SK-N-SH treated with all-trans-retinoic acid at 6 μM for 48 hours (cell line): Measurements from ENCODE around the gene NOL3.

Experiments
- ARNTL ChIP-seq: fragments of 450-650 bp; formaldehyde crosslinking; IDR thresholded peaks from 2 replicates; pipeline ENCODE4 v1.5.0; 2020; ENCODE audit warnings: low read depth, mild to moderate bottlenecking, moderate library complexity, borderline replicate concordance
- ESRRG ChIP-seq: fragments of 250-450 bp; sonication (Bioruptor Pico); IDR thresholded peaks from 2 replicates; pipeline ENCODE4 v1.6.1; 2021; ENCODE audit warnings: mild to moderate bottlenecking
- GLIS3 ChIP-seq: fragments of 250-450 bp; sonication (Bioruptor Pico); IDR thresholded peaks from 2 replicates; pipeline ENCODE4 v1.5.0; 2020; ENCODE audit warnings: mild to moderate bottlenecking, moderate library complexity
- ISL1 ChIP-seq: fragments of 250-450 bp; sonication (Bioruptor Pico); IDR thresholded peaks from 2 replicates; pipeline ENCODE4 v2.1.2; 2022; ENCODE audit warnings: mild to moderate bottlenecking, moderate library complexity
- PATZ1 ChIP-seq: fragments of 250-450 bp; sonication (Bioruptor Pico); IDR thresholded peaks from 2 replicates; pipeline ENCODE4 v1.8.0; 2020; ENCODE audit warnings: mild to moderate bottlenecking, moderate library complexity, borderline replicate concordance
- POU6F1 ChIP-seq: fragments of 250-450 bp; sonication (Bioruptor Pico); IDR thresholded peaks from 2 replicates; pipeline ENCODE4 v1.8.0; 2021; ENCODE audit warnings: low read depth, mild to moderate bottlenecking, moderate library complexity, borderline replicate concordance
- RARB ChIP-seq: fragments of 250-450 bp; sonication (Bioruptor Pico); IDR thresholded peaks from 2 replicates; pipeline ENCODE4 v1.8.0; 2021; ENCODE audit warnings: mild to moderate bottlenecking, moderate library complexity
- TSHZ2 ChIP-seq: fragments of 250-450 bp; sonication (Bioruptor Pico); IDR thresholded peaks from 2 replicates; pipeline ENCODE4 v1.5.0; 2020; ENCODE audit warnings: mild to moderate bottlenecking, moderate library complexity
- ZC3H10 ChIP-seq: fragments of 250-450 bp; sonication (Bioruptor Pico); IDR thresholded peaks from 2 replicates; pipeline ENCODE4 v1.5.1; 2021; ENCODE audit warnings: mild to moderate bottlenecking, moderate library complexity
- ZFP3 ChIP-seq: fragments of 250-450 bp; sonication (Bioruptor Pico); IDR thresholded peaks from 2 replicates; pipeline ENCODE4 v1.5.0; 2020; ENCODE audit warnings: mild to moderate bottlenecking, moderate library complexity
- ZFP30 ChIP-seq: fragments of 450-650 bp; formaldehyde crosslinking; IDR thresholded peaks from 2 replicates; pipeline ENCODE4 v1.5.0; 2022; ENCODE audit warnings: mild to moderate bottlenecking, moderate library complexity
- ZNF565 ChIP-seq: fragments of 450-650 bp; formaldehyde crosslinking; conservative IDR thresholded peaks from 2 replicates; pipeline ENCODE4 v1.5.0; 2020; ENCODE audit warnings: low read depth, mild to moderate bottlenecking, moderate library complexity
- TF ChIP-seq, protein P1 (sequence below): fragments of 250-450 bp; sonication (Bioruptor Pico); IDR thresholded peaks from 2 replicates; pipeline ENCODE4 v1.5.1; 2020; ENCODE audit warnings: low read depth, mild to moderate bottlenecking, moderate library complexity
- TF ChIP-seq, protein P2 (sequence below): fragments of 250-450 bp; sonication (Bioruptor Pico); IDR thresholded peaks from 2 replicates; pipeline ENCODE4 v1.5.1; 2021; ENCODE audit warnings: mild to moderate bottlenecking, moderate library complexity

GRCh38 chr16:67223992-67224391, 53.7 kb downstream of the NOL3 start:
- TF ChIP-seq TSHZ2 (no peak), PATZ1 (CRISPR knock-in tag) (no peak), ZFP30 (no peak), ZC3H10 (CRISPR knock-in tag) (no peak), ISL1 (no peak), POU6F1 (CRISPR knock-in tag) (no peak), GLIS3 (CRISPR knock-in tag) (no peak), ARNTL (CRISPR knock-in tag) (no peak), RARB (CRISPR knock-in tag) (no peak), ZFP3 (CRISPR knock-in tag) (no peak), ZNF565 (CRISPR knock-in tag) (no peak), ESRRG (CRISPR knock-in tag) (no peak)
- TF ChIP-seq, protein P1, sequence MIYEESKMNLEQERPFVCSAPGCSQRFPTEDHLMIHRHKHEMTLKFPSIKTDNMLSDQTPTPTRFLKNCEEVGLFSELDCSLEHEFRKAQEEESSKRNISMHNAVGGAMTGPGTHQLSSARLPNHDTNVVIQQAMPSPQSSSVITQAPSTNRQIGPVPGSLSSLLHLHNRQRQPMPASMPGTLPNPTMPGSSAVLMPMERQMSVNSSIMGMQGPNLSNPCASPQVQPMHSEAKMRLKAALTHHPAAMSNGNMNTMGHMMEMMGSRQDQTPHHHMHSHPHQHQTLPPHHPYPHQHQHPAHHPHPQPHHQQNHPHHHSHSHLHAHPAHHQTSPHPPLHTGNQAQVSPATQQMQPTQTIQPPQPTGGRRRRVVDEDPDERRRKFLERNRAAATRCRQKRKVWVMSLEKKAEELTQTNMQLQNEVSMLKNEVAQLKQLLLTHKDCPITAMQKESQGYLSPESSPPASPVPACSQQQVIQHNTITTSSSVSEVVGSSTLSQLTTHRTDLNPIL (CRISPR knock-in tag) = no peak
- TF ChIP-seq, protein P2, sequence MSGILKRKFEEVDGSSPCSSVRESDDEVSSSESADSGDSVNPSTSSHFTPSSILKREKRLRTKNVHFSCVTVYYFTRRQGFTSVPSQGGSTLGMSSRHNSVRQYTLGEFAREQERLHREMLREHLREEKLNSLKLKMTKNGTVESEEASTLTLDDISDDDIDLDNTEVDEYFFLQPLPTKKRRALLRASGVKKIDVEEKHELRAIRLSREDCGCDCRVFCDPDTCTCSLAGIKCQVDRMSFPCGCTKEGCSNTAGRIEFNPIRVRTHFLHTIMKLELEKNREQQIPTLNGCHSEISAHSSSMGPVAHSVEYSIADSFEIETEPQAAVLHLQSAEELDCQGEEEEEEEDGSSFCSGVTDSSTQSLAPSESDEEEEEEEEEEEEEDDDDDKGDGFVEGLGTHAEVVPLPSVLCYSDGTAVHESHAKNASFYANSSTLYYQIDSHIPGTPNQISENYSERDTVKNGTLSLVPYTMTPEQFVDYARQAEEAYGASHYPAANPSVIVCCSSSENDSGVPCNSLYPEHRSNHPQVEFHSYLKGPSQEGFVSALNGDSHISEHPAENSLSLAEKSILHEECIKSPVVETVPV (CRISPR knock-in tag) = no peak
